Fibroblast of villous mesenchyme (primary cell): Measurements from ENCODE around the gene CEP112. TPM values are rescaled to one million over a fixed set of nuclear protein-coding genes. Genes with fewer than 3 reads are reported as not detected.

Experiments
- DNase-seq: peaks from one replicate; pipeline ENCODE4 v3.0.0-alpha.2; 2010; ENCODE audit warnings: low read depth
- H3K4me3 ChIP-seq: 2 replicates; pipeline ENCODE4 v1.5.1; 2011; ENCODE audit warnings: low read depth, mild to moderate bottlenecking, low read length
- total RNA-seq: library from RNA; depleted of rRNA; stranded (reverse); fragments of >200 nt; gene quantifications from 2 replicates; pipeline ENCODE4 v1.2.3, GENCODE V29; 2012
- TF ChIP-seq, protein P1 (sequence below): IDR thresholded peaks from 2 replicates; pipeline ENCODE4 v1.5.1; 2012; ENCODE audit warnings: low read depth, mild to moderate bottlenecking, low read length; ENCODE audit not compliant: insufficient read depth

The CEP112 gene
- total RNA-seq, 1 donor: 10.8 TPM

DNA sequence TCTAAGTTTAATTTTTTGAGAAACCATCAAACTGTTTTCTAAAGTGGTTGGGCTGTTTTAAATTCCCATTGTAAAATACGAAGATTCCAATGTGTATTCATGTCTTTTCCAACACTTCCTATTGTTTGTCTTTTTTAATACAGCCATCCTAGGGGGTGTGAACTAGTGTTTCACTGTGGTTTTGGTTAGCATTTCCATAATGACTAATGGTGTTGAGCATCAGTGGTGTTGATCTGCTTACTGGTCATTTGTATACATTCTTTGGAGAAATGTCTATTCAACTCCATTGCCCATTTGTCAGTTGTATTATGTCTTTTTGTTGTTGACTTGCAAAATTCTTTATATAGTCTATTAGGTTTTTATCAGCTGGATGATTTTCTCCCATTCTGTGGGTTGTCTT lies 391.3 kb downstream of the CEP112 start:
- peak; percentile 12 for DNase-seq
- TF ChIP-seq, protein P1, sequence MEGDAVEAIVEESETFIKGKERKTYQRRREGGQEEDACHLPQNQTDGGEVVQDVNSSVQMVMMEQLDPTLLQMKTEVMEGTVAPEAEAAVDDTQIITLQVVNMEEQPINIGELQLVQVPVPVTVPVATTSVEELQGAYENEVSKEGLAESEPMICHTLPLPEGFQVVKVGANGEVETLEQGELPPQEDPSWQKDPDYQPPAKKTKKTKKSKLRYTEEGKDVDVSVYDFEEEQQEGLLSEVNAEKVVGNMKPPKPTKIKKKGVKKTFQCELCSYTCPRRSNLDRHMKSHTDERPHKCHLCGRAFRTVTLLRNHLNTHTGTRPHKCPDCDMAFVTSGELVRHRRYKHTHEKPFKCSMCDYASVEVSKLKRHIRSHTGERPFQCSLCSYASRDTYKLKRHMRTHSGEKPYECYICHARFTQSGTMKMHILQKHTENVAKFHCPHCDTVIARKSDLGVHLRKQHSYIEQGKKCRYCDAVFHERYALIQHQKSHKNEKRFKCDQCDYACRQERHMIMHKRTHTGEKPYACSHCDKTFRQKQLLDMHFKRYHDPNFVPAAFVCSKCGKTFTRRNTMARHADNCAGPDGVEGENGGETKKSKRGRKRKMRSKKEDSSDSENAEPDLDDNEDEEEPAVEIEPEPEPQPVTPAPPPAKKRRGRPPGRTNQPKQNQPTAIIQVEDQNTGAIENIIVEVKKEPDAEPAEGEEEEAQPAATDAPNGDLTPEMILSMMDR: no peak

DNA sequence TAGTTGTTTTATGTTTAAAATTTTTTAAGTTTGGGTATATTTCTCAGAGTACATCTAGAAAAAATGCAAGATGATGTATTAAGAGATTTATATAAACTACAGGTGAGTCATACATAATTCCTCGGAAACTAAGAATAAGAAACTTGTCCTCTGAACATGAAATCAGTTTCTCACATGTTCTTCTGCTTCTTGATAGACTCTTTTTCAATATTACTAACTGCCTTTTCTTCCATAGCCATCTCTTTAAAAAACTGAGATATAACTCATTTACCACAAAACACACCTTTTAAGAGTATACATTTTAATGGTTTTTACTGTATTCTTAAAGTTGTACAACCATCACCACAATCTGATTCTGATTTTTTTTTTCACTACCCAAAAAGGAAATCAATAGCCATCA lies 392.1 kb downstream of the CEP112 start:
- TF ChIP-seq, protein P1: no peak
- DNase-seq: no peak
- H3K4me3 ChIP-seq: no peak overlapping the region

More for the DNA sequence above, 391.3 kb downstream of the CEP112 start:
- H3K4me3 ChIP-seq: no peak overlapping the region

DNA sequence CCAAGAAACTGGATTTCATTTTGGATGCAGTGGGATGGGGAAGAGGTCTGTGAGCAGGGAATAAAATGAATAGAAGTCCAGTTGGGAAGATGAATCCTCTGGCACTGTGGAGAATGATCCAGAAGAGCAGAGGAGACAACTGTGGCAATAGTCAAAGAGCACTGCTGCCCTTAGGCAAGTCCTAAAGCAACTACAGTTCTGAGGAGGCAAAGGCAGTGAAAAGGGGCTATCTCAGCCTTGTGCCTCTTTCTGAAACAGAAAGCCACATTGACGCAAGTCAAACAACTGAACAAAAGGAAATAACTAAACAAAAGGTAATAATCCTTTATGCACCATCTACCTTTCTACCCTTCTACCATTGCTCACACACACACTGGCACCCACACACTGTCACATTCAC lies 392.5 kb downstream of the CEP112 start:
- DNase-seq: no peak
- H3K4me3 ChIP-seq: no peak overlapping the region
- TF ChIP-seq, protein P1: no peak

DNA sequence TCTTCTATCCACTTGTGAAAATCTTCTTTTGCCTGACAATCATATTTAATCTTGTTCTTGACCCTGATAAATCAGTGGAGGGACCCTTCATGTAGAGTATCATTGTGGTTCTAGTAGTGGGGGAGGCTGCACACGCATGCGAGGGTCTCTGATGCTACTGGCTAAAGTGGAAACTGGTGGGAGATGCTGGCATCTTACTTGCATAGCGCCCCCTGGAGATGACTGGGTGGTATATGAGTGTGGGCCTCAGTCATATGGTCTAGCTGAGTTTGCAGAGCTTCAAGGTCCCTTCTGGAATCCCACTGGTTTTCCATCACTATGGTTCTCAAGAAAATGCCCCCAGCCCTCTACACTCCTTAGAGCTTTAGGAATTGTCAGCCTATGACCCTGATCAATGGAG lies 394.1 kb downstream of the CEP112 start:
- DNase-seq: peak; percentile 31
- TF ChIP-seq, protein P1: peak; percentile 58

DNA sequence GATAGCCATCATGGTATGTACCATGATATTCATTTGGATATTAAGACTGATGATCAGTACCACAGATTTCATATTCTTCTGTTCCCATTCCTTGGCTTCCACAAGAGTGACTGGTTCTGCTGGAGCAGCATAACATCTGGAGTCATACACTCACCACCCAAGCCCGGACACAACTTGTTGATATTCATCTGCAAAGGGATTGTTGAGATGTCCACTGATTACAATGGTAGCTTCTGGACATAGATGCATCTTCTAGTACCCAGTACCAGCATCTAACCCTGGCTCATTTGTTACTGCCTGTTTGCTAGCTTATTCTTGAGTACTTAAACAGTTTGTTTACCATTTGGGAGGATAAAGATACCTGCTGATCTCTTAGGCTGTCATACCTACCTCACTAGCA lies 394.8 kb downstream of the CEP112 start:
- DNase-seq: no peak
- no peak overlapping the region for H3K4me3 ChIP-seq
- TF ChIP-seq, protein P1: no peak

More for the DNA sequence above, 394.1 kb downstream of the CEP112 start:
- no peak overlapping the region for H3K4me3 ChIP-seq

DNA sequence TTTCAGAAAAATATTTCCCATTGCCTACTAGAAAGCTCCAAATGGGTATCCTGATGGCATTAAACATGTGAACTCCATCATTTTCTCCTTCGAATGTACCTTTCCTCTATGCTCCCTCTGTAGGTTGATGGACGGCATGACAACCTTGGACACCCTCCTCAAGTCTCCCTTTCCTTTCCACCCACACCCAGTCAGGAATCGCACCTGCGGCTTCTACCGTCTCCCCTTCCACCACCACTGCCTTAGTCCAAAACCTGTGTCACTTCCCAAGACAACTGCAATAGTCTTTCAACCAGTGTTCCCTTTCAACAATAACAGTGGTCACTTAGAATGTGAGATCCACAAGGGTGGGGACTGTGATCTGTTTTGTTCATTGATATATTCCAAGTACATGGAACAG lies 397.4 kb downstream of the CEP112 start:
- TF ChIP-seq, protein P1: peak; percentile 73
- DNase-seq: peak; percentile 38

DNA sequence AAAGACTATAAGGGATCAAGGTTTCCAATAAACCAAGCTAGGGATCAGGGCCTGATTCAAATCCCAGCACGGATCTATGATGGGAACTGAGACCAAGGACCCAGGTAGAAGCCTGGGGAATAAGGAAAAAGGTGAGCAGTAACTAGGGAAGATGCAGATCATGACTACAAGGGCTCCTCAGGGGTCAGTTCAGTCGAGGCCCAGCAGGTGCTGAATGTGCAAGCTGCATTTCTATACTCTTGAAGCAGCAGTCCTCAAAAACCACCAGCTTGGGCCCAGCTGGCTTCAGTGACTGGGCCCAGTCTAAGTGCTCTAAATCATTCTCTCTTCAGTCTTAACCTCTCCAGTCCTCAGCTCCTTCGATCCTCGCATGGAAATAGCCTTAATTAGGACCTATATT lies 401.7 kb downstream of the CEP112 start:
- no peak for DNase-seq
- TF ChIP-seq, protein P1: no peak
- H3K4me3 ChIP-seq: no peak overlapping the region

More for the DNA sequence above, 397.4 kb downstream of the CEP112 start:
- H3K4me3 ChIP-seq: no peak overlapping the region
